Lung (tissue), 12 donors: ENCODE results near the gene TUBA4B. TPM values are rescaled to one million over a fixed set of nuclear protein-coding genes. Genes with fewer than 3 reads are reported as not detected.

Source experiments
- ATAC-seq: fragments of 200-7000 bp; cut with Tn5 transposase; one replicate; pipeline ENCODE4 v1.9.1; 2020; ENCODE audit warnings: moderate number of reproducible peaks; ENCODE audit not compliant: insufficient read depth, low FRiP score
- DNase-seq, 3 donors: peaks; one replicate each; pipeline ENCODE4 v3.0.0-alpha.2; 2013 to 2017
- H3K27ac ChIP-seq, 2 donors: one replicate each; pipeline ENCODE4 v1.5.1; 2013; ENCODE audit warnings: mild to moderate bottlenecking in 2 of 2, moderate library complexity in 2 of 2, control low read depth in 1 of 2, inconsistent platforms in 1 of 2, low read depth in 1 of 2, low read length in 1 of 2
- H3K27me3 ChIP-seq, 3 donors: one replicate each; pipeline ENCODE4 v1.5.1; 2013; ENCODE audit warnings: low read length in 2 of 3; ENCODE audit not compliant: control insufficient read depth in 3 of 3, insufficient read depth in 3 of 3
- H3K36me3 ChIP-seq, 4 donors: one replicate each; pipeline ENCODE4 v1.5.1; 2013; ENCODE audit warnings: low read length in 4 of 4, mild to moderate bottlenecking in 1 of 4, moderate library complexity in 1 of 4; ENCODE audit not compliant: control insufficient read depth in 4 of 4, insufficient read depth in 4 of 4
- H3K4me1 ChIP-seq, 5 donors: one replicate each; pipeline ENCODE4 v1.5.1; 2013; ENCODE audit warnings: low read length in 5 of 5, mild to moderate bottlenecking in 2 of 5, moderate library complexity in 1 of 5; ENCODE audit not compliant: control insufficient read depth in 5 of 5, insufficient read depth in 5 of 5
- H3K4me3 ChIP-seq: one replicate; pipeline ENCODE4 v1.5.1; 2013; ENCODE audit warnings: mild to moderate bottlenecking, control low read depth, moderate library complexity
- H3K9ac ChIP-seq, 2 donors: one replicate each; pipeline ENCODE4 v1.5.1; 2013; ENCODE audit warnings: low read length in 2 of 2, control low read depth in 1 of 2; ENCODE audit not compliant: insufficient read depth in 1 of 2
- H3K9me3 ChIP-seq, 4 donors: one replicate each; pipeline ENCODE4 v1.5.1; 2013; ENCODE audit warnings: low read length in 3 of 4, mild to moderate bottlenecking in 1 of 4, moderate library complexity in 1 of 4; ENCODE audit not compliant: control insufficient read depth in 4 of 4, insufficient read depth in 3 of 4
- WGBS, 2 donors: extraction: QIAGEN DNeasy Blood & Tissue Kit; methylation state at CpG; one replicate each; pipeline ENCODE4 v1.1.7; 2013; 5-methylcytosine and 5-hydroxymethylcytosine counted together
- polyA plus RNA-seq, 2 donors: library from polyadenylated mRNA; stranded (reverse); fragments of 200-250 nt; gene quantifications; one replicate each; pipeline ENCODE4 v1.2.1, GENCODE V29; 2013
- total RNA-seq, 2 donors: library from RNA; depleted of rRNA in 1 of 2; stranded (reverse); fragments of >200 nt in 1 of 2; gene quantifications; one replicate each; pipeline ENCODE4 v1.2.1, GENCODE V29; 2014 to 2021
- TF ChIP-seq, protein P1 (sequence below): IDR thresholded peaks from 2 replicates; pipeline ENCODE4 v1.5.1; 2012; ENCODE audit warnings: mild to moderate bottlenecking; ENCODE audit errors: control extremely low read depth, extremely low read depth
- donor health status: control.
- donor health status: control.
- donor health status: Bipolar disorder and iron deficiency.
- donor health status: healthy.
- donor health status: DM: yes; HTN: yes; CAD: no.

The TUBA4B gene
- total and polyA plus RNA-seq, 4 donors, result 5.7 to 20.3 (median 10.5) TPM

DNA sequence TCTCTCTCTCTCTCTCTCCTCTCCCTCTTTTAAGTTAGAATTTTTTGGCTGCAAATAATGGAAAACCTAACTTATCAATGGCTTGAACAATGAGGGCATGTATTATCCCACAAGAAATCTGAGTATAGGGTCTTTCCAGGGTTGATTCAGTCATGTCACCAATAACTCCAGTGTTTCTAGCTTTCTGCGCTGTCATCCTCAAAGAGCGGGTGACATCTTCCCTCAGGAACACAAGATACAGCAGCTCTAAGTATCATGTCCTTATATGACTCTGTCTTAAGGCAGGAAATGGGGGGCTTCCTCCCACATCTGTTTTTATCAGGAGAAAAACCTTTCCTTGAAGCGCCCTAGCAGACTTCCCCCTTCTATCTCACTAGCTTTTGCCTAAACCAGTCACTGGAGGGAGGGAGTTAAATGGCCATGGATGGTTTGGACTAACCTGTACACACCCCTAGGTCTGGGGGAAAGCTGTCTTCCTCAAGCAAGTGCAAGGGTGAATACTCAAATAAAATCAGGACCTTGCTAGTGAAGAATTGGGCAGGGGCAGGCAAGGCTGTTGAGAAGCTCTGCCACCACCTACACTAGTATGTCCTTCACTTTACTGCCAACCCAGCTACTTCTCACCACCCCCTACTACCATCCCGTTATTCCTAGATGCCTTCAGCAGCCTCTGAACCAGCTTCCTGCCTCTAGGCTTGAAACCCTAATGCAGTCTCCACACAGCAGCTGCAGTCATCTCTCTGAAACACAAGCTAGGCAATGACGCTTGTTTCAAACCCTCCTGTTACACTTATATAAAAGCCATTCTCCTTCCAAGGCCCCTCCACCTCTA, 8.2 kb downstream of the TUBA4B start:
- Histone ChIP-seq H3K27me3 (peaks cover 0 to 13% (median 12%) of the 10 kb centered on the region in 3 donors), H3K4me1 (no peaks in the 10 kb centered on the region), H3K27ac (no peak overlapping the region), H3K9ac (no peak overlapping the region), H3K36me3 (no peaks in the 10 kb centered on the region), H3K4me3 (no peak overlapping the region), H3K9me3 (no peaks in the 10 kb centered on the region)
- TF ChIP-seq, protein P1, sequence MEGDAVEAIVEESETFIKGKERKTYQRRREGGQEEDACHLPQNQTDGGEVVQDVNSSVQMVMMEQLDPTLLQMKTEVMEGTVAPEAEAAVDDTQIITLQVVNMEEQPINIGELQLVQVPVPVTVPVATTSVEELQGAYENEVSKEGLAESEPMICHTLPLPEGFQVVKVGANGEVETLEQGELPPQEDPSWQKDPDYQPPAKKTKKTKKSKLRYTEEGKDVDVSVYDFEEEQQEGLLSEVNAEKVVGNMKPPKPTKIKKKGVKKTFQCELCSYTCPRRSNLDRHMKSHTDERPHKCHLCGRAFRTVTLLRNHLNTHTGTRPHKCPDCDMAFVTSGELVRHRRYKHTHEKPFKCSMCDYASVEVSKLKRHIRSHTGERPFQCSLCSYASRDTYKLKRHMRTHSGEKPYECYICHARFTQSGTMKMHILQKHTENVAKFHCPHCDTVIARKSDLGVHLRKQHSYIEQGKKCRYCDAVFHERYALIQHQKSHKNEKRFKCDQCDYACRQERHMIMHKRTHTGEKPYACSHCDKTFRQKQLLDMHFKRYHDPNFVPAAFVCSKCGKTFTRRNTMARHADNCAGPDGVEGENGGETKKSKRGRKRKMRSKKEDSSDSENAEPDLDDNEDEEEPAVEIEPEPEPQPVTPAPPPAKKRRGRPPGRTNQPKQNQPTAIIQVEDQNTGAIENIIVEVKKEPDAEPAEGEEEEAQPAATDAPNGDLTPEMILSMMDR, result no peak
- DNase-seq (no peak), ATAC-seq (no peak)
- 45 to 56% methylated on average over 5 of the region's 5 CpGs for WGBS, 2 donors

DNA sequence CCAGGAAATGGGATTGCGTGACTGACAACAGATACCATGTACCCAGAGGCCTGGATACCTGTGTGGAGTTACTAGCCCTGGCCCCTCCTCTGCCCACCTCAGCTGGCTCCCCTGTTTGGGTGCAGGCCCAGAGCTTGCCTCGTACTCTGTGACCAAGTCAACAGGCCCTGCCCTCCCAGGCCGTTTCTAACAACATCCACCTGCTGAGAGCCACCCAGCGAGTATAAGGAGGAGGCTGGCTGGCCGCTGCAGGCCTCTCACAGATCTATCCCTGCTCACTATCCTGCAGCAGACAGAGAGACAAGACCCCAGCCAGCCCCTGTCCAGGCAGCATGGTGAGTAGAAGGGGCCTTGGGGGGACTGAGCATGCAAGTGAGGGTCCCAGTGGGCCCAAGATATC, 13.2 kb downstream of the TUBA4B start:
- Histone ChIP-seq H3K4me1 (no peaks in the 10 kb centered on the region), H3K27ac (no peak overlapping the region), H3K9me3 (peaks cover 0 to 2% (median 0%) of the 10 kb centered on the region in 4 donors), H3K36me3 (no peaks in the 10 kb centered on the region), H3K4me3 (no peak overlapping the region), H3K27me3 (peaks cover 0 to 3% (median 0%) of the 10 kb centered on the region in 3 donors), H3K9ac (no peak overlapping the region)
- ATAC-seq (no peak), DNase-seq (no peak)
- 76 to 88% methylated on average over 5 of the region's 5 CpGs for WGBS, 2 donors
- TF ChIP-seq, protein P1, result no peak

DNA sequence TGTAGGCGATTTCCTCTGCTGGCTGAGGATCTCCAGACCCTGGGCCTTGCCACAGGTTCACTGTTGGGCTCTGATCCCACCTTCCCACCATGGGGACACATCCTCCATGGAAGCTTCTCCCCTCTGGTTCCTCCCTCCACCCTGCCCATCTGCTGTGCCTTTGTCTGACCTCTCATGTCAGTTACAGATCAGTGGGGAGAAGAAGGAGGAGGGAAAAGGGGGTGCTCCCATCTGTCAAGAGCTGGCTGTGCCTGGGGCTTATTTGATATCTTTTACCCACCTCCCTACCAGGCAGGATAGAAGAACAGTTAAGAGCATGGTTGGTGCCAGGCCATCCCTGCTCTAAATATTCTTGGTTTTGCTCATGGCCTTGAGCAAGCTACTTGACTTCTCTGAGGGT, 13.8 kb downstream of the TUBA4B start:
- WGBS, 2 donors, result 75% methylated on average over 1 of the region's 1 CpG; no CpG with 5 or more reads in 1 of the 2 donors
- H3K4me3 ChIP-seq, result no peak overlapping the region

More for the DNA sequence above, 13.8 kb downstream of the TUBA4B start:
- DNase-seq (no peak), ATAC-seq (no peak)
- H3K27ac ChIP-seq, result no peak overlapping the region
- peaks cover 0 to 2% (median 0%) of the 10 kb centered on the region in 4 donors for H3K9me3 ChIP-seq
- H3K4me1 ChIP-seq, result no peaks in the 10 kb centered on the region
- H3K9ac ChIP-seq, result no peak overlapping the region
- H3K36me3 ChIP-seq, result no peaks in the 10 kb centered on the region
- no peaks in the 10 kb centered on the region for H3K27me3 ChIP-seq
- TF ChIP-seq, protein P1, result no peak
